Effector memory CD4-positive, alpha-beta T cell (primary cell): Measurements from ENCODE around the gene GNPTAB.

Experiments
- DNase-seq, 3 donors: peaks; one replicate each; pipeline ENCODE4 v3.0.0-alpha.2; 2020
- H3K27ac ChIP-seq: 2 replicates; pipeline ENCODE4 v1.7.0; 2013; ENCODE audit warnings: mild to moderate bottlenecking, low read length, moderate library complexity; ENCODE audit not compliant: insufficient read depth, poor library complexity, severe bottlenecking
- H3K27me3 ChIP-seq: replicated peaks from 2 replicates; pipeline ENCODE4 v1.7.0; 2013; ENCODE audit warnings: mild to moderate bottlenecking, low read length; ENCODE audit not compliant: insufficient read depth, control insufficient read depth, poor library complexity, severe bottlenecking
- H3K36me3 ChIP-seq: 2 replicates; pipeline ENCODE4 v1.7.0; 2013; ENCODE audit warnings: mild to moderate bottlenecking, low read length, moderate library complexity; ENCODE audit not compliant: control insufficient read depth, insufficient read depth
- H3K4me1 ChIP-seq: 2 replicates; pipeline ENCODE4 v1.7.0; 2013; ENCODE audit warnings: low read length, mild to moderate bottlenecking; ENCODE audit not compliant: control insufficient read depth, insufficient read depth, poor library complexity, severe bottlenecking
- H3K4me3 ChIP-seq: 2 replicates; pipeline ENCODE4 v1.7.0; 2013; ENCODE audit warnings: low read length, low read depth, mild to moderate bottlenecking; ENCODE audit not compliant: insufficient read depth, poor library complexity, severe bottlenecking
- H3K9me3 ChIP-seq: 2 replicates; pipeline ENCODE4 v1.7.0; 2013; ENCODE audit warnings: mild to moderate bottlenecking, low read length, moderate library complexity; ENCODE audit not compliant: control insufficient read depth

The GNPTAB gene

DNA sequence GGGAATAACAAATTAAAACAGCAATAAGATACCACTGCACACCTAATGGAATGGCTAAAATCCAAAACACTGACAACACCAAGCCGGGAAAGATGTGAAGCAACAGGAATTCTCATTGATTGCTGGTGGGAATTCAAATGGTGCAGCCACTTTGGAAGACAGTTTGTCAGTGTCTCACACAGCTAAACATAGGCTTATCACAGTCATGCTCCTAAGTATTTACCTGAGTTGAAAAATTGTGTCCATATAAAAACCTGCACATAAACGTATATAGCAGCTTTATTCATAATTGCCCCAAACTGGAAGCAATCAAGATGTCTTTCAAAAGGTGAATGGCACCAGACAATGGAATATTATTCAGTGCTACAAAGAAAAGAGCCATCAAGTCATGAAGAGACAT lies 21.6 kb downstream of the GNPTAB start:
- Histone ChIP-seq H3K4me1 (no peaks in the 10 kb centered on the region), H3K9me3 (no peaks in the 10 kb centered on the region), H3K36me3 (no peaks in the 10 kb centered on the region), H3K27me3 (no peaks in the 10 kb centered on the region), H3K4me3 (no peak overlapping the region), H3K27ac (no peak overlapping the region)
- no peak for DNase-seq

DNA sequence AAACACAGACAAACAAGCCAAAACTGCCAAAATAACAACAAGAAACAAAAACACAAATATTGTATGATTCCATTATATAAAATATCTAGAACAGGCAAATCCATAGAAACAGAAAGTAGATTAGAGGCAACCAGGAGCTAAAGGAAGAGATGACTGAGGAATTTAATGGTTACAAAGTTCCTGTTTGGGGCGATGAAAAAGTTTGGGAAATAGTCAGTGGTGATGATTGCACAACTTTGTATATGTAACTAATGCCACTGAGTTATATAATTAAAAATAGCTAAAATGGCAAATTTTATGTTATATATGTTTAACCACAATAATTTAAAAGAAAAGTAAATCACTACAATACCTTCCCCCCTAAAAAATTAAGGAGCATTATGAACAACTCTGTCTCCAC lies 24.5 kb downstream of the GNPTAB start:
- H3K27me3 ChIP-seq: no peaks in the 10 kb centered on the region
- no peaks in the 10 kb centered on the region for H3K36me3 ChIP-seq
- H3K9me3 ChIP-seq: no peaks in the 10 kb centered on the region
- H3K4me3 ChIP-seq: no peak overlapping the region
- no peaks in the 10 kb centered on the region for H3K4me1 ChIP-seq
- no peak overlapping the region for H3K27ac ChIP-seq
- DNase-seq: no peak

DNA sequence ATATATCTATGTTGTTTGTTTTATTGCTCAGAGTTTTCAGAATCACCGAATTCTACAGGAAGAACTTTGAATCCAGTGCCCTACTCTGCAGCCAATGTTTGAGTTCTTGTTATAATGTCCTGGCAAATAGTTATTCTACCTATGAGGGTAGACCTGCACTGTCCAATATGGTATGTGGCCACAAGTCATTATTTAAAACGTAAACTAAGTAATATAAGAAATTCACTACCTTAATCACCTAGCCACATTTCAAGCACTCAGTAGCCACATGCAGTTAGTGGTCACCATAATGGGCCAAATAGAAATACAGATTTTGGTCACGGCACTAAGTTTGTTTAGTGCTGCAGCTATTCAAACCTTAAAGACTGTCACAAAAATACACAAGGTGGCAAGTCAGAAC lies 26.4 kb downstream of the GNPTAB start:
- no peaks in the 10 kb centered on the region for H3K27me3 ChIP-seq
- H3K36me3 ChIP-seq: no peaks in the 10 kb centered on the region
- no peak for DNase-seq
- H3K9me3 ChIP-seq: no peaks in the 10 kb centered on the region
- H3K27ac ChIP-seq: no peak overlapping the region
- H3K4me3 ChIP-seq: no peak overlapping the region
- no peaks in the 10 kb centered on the region for H3K4me1 ChIP-seq

DNA sequence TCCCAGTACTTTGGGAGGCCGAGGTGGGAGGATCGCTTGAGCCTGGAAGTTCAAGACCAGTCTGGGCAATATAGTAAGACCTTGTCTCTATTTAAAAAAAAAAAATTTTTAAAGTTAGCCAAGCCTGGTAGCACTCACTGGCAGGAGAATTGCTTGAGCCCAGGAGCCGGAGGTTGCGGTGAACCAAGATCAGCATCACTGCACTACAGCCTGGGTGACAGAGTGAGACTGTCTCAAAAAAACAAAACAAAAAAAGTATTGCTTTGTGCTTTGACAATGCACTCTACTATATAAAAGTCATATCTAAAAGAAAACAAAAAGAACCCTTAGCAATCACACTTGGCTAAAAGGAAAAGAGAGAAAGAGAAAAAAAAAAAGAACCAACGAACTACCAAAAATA lies 26.8 kb downstream of the GNPTAB start:
- Histone ChIP-seq H3K4me1 (no peaks in the 10 kb centered on the region), H3K4me3 (no peak overlapping the region)
- no peak for DNase-seq

DNA sequence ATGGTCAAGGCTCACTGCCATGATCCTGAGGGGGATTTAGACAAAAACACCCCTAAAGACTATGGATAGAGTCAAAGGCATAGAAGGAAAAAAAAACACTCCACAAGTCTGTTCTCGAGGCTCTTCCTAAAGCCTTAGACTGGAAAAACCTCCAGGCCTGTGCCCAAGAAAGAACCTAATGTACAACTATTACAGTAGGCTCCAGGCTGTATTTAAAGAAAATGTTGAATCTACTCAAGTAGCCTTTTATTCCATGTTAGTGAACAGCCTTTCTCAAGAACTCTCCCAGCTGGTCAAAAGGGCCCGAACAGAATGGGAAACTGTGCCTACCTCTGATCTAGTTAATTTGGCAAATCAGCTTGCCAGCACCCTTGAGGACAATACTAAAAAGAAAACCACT lies 28.3 kb downstream of the GNPTAB start:
- no peak overlapping the region for H3K27ac ChIP-seq
- H3K4me3 ChIP-seq: no peak overlapping the region
- H3K36me3 ChIP-seq: no peaks in the 10 kb centered on the region
- no peaks in the 10 kb centered on the region for H3K9me3 ChIP-seq
- H3K27me3 ChIP-seq: no peaks in the 10 kb centered on the region
- H3K4me1 ChIP-seq: no peaks in the 10 kb centered on the region
- DNase-seq: no peak

More for the DNA sequence above, 26.8 kb downstream of the GNPTAB start:
- H3K27ac ChIP-seq: no peak overlapping the region
- no peaks in the 10 kb centered on the region for H3K27me3 ChIP-seq
- no peaks in the 10 kb centered on the region for H3K9me3 ChIP-seq
- H3K36me3 ChIP-seq: no peaks in the 10 kb centered on the region

- no peaks in the 10 kb centered on the region for H3K27me3 ChIP-seq
- no peaks in the 10 kb centered on the region for H3K4me1 ChIP-seq
- no peaks in the 10 kb centered on the region for H3K9me3 ChIP-seq
- H3K27ac ChIP-seq: no peak overlapping the region
- H3K36me3 ChIP-seq: no peaks in the 10 kb centered on the region
- DNase-seq: no peak
- no peak overlapping the region for H3K4me3 ChIP-seq
Measured at GRCh38 chr12:101799774-101800173, 31.0 kb downstream of the GNPTAB start.

- Histone ChIP-seq H3K27ac (no peak overlapping the region), H3K27me3 (no peaks in the 10 kb centered on the region), H3K4me3 (no peak overlapping the region), H3K9me3 (no peaks in the 10 kb centered on the region), H3K4me1 (no peaks in the 10 kb centered on the region), H3K36me3 (no peaks in the 10 kb centered on the region)
- DNase-seq: no peak
Measured at GRCh38 chr12:101795786-101796185, 35.0 kb downstream of the GNPTAB start.

DNA sequence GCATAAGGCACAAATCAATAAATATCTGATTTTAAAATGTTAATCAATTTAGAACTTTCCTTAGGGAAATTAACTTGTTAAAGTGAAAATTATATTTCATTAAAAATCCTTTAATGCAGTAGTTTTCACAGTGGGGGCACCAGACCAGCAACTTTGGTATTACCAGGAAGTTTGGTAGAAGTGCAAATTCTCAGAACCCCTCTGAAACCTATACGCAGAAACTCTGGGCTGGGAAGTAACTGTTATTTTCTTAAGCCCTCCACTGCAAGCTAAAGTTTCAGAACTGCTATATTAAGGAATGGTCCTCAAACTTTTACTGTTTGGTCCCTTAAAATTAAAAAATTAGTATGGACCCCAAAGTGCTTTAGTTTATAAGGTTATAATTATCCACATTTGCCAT lies 35.7 kb downstream of the GNPTAB start:
- Histone ChIP-seq H3K9me3 (no peaks in the 10 kb centered on the region), H3K36me3 (no peaks in the 10 kb centered on the region), H3K4me1 (no peaks in the 10 kb centered on the region), H3K27me3 (no peaks in the 10 kb centered on the region), H3K27ac (no peak overlapping the region), H3K4me3 (no peak overlapping the region)
- DNase-seq: no peak

GRCh38 chr12:101794574-101794973 lies 36.2 kb downstream of the GNPTAB start:
- Histone ChIP-seq H3K9me3 (no peaks in the 10 kb centered on the region), H3K36me3 (no peaks in the 10 kb centered on the region), H3K4me3 (no peak overlapping the region), H3K4me1 (no peaks in the 10 kb centered on the region), H3K27ac (no peak overlapping the region), H3K27me3 (no peaks in the 10 kb centered on the region)
- no peak for DNase-seq

- no peaks in the 10 kb centered on the region for H3K36me3 ChIP-seq
- H3K4me3 ChIP-seq: no peak overlapping the region
- H3K9me3 ChIP-seq: no peaks in the 10 kb centered on the region
- no peaks in the 10 kb centered on the region for H3K27me3 ChIP-seq
- DNase-seq: no peak
- H3K4me1 ChIP-seq: no peaks in the 10 kb centered on the region
- H3K27ac ChIP-seq: no peak overlapping the region
Measured at GRCh38 chr12:101793401-101793800, 37.4 kb downstream of the GNPTAB start.
